A673 (cell line): ENCODE results near the gene SURF1.
A peak's percentile ranks its signal among the peaks of the same experiment; 100 is the strongest.

Experiments used
- EZH2 ChIP-seq: fragments of 200-600 bp; sonication (generic); IDR thresholded peaks from 2 replicates; pipeline ENCODE4 v1.6.1; 2017; ENCODE audit warnings: borderline replicate concordance, low read depth, mild to moderate bottlenecking, mixed read lengths, antibody characterized with exemption, low read length; ENCODE audit not compliant: poor library complexity, severe bottlenecking
- TF ChIP-seq, protein P1 (sequence below): fragments of 300-800, 200-600 bp; sonication (generic); conservative IDR thresholded peaks from 2 replicates; pipeline ENCODE4 v1.5.1; 2017; ENCODE audit warnings: low read depth, mild to moderate bottlenecking, antibody characterized with exemption, low read length, moderate library complexity, mixed read lengths

GRCh38 chr9:133396952-133397351 lies 40.7 kb upstream of the SURF1 start:
- TF ChIP-seq, protein P1, sequence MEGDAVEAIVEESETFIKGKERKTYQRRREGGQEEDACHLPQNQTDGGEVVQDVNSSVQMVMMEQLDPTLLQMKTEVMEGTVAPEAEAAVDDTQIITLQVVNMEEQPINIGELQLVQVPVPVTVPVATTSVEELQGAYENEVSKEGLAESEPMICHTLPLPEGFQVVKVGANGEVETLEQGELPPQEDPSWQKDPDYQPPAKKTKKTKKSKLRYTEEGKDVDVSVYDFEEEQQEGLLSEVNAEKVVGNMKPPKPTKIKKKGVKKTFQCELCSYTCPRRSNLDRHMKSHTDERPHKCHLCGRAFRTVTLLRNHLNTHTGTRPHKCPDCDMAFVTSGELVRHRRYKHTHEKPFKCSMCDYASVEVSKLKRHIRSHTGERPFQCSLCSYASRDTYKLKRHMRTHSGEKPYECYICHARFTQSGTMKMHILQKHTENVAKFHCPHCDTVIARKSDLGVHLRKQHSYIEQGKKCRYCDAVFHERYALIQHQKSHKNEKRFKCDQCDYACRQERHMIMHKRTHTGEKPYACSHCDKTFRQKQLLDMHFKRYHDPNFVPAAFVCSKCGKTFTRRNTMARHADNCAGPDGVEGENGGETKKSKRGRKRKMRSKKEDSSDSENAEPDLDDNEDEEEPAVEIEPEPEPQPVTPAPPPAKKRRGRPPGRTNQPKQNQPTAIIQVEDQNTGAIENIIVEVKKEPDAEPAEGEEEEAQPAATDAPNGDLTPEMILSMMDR, result peak; percentile 57
- no peak for TF ChIP-seq EZH2
